B cell (primary cell): ENCODE data around the gene SMIM35.

Source experiments
- CTCF ChIP-seq: fragments of 200-600 bp; IDR thresholded peaks from one replicate; pipeline ENCODE4 v1.8.0; 2022; ENCODE audit warnings: antibody characterized with exemption, mild to moderate bottlenecking
- EZH2 ChIP-seq: IDR thresholded peaks from 2 replicates; pipeline ENCODE4 v1.6.1; 2012; ENCODE audit warnings: borderline replicate concordance, low read depth, mild to moderate bottlenecking, moderate library complexity, low read length; ENCODE audit not compliant: insufficient read depth, poor library complexity, severe bottlenecking

- TF ChIP-seq CTCF (no peak), EZH2 (no peak)
These were observed 49.6 kb upstream of the SMIM35 start for GRCh38 chr11:118136341-118136740.
